Measurements from ENCODE around the gene EGF. TPM values are rescaled to one million over a fixed set of nuclear protein-coding genes. Genes with fewer than 3 reads are reported as not detected.

The EGF gene
- total RNA-seq, 1 experiment from 2014 or later: 1.5 TPM

- H2AFZ ChIP-seq (ENCODE audit: low read length): no peak overlapping the region
- H3K27me3 Mint-ChIP-seq (ENCODE audit: low read depth): no peaks in the 10 kb centered on the region
- no peak overlapping the region for H2AK5ac ChIP-seq (ENCODE audit: insufficient read length, low read length)
- H2BK5ac ChIP-seq (ENCODE audit: insufficient read length, low read length): no peak overlapping the region
- no peaks in the 10 kb centered on the region for H3K27me3 ChIP-seq (ENCODE audit: insufficient read depth, low read length)
- no peak overlapping the region for H3K27ac Mint-ChIP-seq
- no peak overlapping the region for H2BK15ac ChIP-seq (ENCODE audit: low read depth, low read length)
- no peaks in the 10 kb centered on the region for H3K23me2 ChIP-seq (ENCODE audit: insufficient read length, low read depth, low read length, poor library complexity, severe bottlenecking)
- no peak for DNase-seq
- no peak overlapping the region for H2BK20ac ChIP-seq (ENCODE audit: low read depth, low read length, poor library complexity, severe bottlenecking)
- H4K91ac ChIP-seq (ENCODE audit: insufficient read length, low read depth, low read length): no peak overlapping the region
- TF ChIP-seq CTCF (conservative IDR thresholded peaks at IDR 0.05): no peak
- H3K9me3 ChIP-seq (ENCODE audit: control insufficient read depth, low read depth, low read length): peaks cover 4% of the 10 kb centered on the region
- no peaks in the 10 kb centered on the region for H3K9me3 Mint-ChIP-seq
- no peaks in the 10 kb centered on the region for H3K79me2 ChIP-seq (ENCODE audit: insufficient read depth, low read length)
- H3K36me3 Mint-ChIP-seq (ENCODE audit: insufficient read depth in 1 of 3, low read depth in 3 of 3): no peaks in the 10 kb centered on the region
- no peaks in the 10 kb centered on the region for H3K79me1 ChIP-seq (ENCODE audit: insufficient read depth, low read depth, low read length, poor library complexity, severe bottlenecking)
- no peak overlapping the region for H3K9ac ChIP-seq (ENCODE audit: extremely low read depth, insufficient read length, low read length)
- H4K20me1 ChIP-seq (ENCODE audit: control insufficient read depth, insufficient read depth, insufficient read length): no peaks in the 10 kb centered on the region
- no peak overlapping the region for H2BK120ac ChIP-seq (ENCODE audit: low read depth, low read length, poor library complexity, severe bottlenecking)
- no peak overlapping the region for H3K23ac ChIP-seq (ENCODE audit: insufficient read length, low read depth, low read length)
- no peak overlapping the region for H3T11ph ChIP-seq (ENCODE audit: low read length)
- H3K56ac ChIP-seq (ENCODE audit: insufficient read length, low read depth, low read length): no peak overlapping the region
- no peak overlapping the region for H3K14ac ChIP-seq (ENCODE audit: insufficient read depth, low read length)
- H2BK12ac ChIP-seq (ENCODE audit: insufficient read length, low read depth, low read length): no peak overlapping the region
- no peak overlapping the region for H3K4me3 Mint-ChIP-seq
- no peak overlapping the region for H3K4me2 ChIP-seq (ENCODE audit: insufficient read depth, insufficient read length, low read length)
- no peak overlapping the region for H3K18ac ChIP-seq (ENCODE audit: insufficient read length, low read depth, low read length)
- no peak overlapping the region for H4K8ac ChIP-seq (replicated peaks; ENCODE audit: insufficient read length, low read depth, low read length)
- H3K4me1 ChIP-seq (ENCODE audit: insufficient read depth, low read length): no peaks in the 10 kb centered on the region
- H3K4me1 Mint-ChIP-seq: no peaks in the 10 kb centered on the region
- H3K27ac ChIP-seq (ENCODE audit: insufficient read length, low read depth, low read length): no peak overlapping the region
- H4K5ac ChIP-seq (ENCODE audit: insufficient read length, low read depth, low read length): no peak overlapping the region
- no CpG with 5 or more reads among the region's 8 CpGs for WGBS (ENCODE audit: extremely low coverage, insufficient read length, low lambda C conversion rate)
- no peak overlapping the region for H3K4ac ChIP-seq (ENCODE audit: low read depth, low read length)
These were observed 46.5 kb downstream of the EGF start for GRCh38 chr4:109959195-109959594.
